Brain microvascular endothelial cell (primary cell): ENCODE measurements around the gene MAGI1.
"Not testable (repeated sequence)": the region's sequence is repeated elsewhere in the genome, so short reads cannot be mapped to it uniquely, and the experiment has no call there.

Source experiments
- DNase-seq: peaks from one replicate; pipeline ENCODE4 v3.0.0-alpha.2; 2020
- H3K27ac ChIP-seq: fragments of 250-450 bp; sonication (Bioruptor Pico); 2 replicates; pipeline ENCODE4 v1.5.1; 2020; ENCODE audit warnings: mild to moderate bottlenecking, moderate library complexity
- H3K27me3 ChIP-seq: fragments of 250-450 bp; sonication (Bioruptor Pico); replicated peaks from 2 replicates; pipeline ENCODE4 v1.5.1; 2020; ENCODE audit warnings: mild to moderate bottlenecking
- H3K36me3 ChIP-seq: fragments of 250-450 bp; sonication (Bioruptor Pico); replicated peaks from 2 replicates; pipeline ENCODE4 v1.5.1; 2020; ENCODE audit warnings: mild to moderate bottlenecking
- H3K4me3 ChIP-seq: 2 replicates; pipeline ENCODE4 v1.5.1; 2011; ENCODE audit warnings: low read depth, mild to moderate bottlenecking, control low read depth, low read length, moderate library complexity
- in situ Hi-C: cut with HindIII; loops from 2 replicates; pipeline ENCODE4 v1.10.0; 2017; ENCODE audit warnings: low sequenced_read_pairs, low pct_ligation_motif_present
- TF ChIP-seq, protein P1 (sequence below): IDR thresholded peaks from 2 replicates; pipeline ENCODE4 v1.5.1; 2011; ENCODE audit warnings: low read depth, mild to moderate bottlenecking, moderate library complexity, low read length, control low read depth, inconsistent platforms; ENCODE audit errors: missing control alignments

MAGI1 gene

DNA sequence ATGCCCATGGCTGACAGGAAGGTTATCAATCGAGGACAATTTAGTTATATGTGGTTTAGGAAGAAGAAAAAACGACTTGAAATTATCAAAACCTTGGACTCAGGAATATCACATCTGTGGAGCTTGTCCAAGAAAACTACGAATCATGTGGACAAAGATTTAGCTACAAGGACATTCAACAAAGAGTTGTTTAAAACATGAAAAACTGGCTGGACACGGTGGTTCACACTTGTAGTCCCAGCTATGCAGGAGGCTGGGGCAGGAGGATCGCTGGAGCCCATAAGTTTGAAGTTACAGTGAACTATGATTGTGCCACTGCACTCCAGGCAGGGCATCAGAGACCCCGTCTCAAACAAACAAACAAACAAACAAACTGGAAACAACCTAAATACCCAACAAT, 142.4 kb downstream of the MAGI1 start:
- TF ChIP-seq, protein P1, sequence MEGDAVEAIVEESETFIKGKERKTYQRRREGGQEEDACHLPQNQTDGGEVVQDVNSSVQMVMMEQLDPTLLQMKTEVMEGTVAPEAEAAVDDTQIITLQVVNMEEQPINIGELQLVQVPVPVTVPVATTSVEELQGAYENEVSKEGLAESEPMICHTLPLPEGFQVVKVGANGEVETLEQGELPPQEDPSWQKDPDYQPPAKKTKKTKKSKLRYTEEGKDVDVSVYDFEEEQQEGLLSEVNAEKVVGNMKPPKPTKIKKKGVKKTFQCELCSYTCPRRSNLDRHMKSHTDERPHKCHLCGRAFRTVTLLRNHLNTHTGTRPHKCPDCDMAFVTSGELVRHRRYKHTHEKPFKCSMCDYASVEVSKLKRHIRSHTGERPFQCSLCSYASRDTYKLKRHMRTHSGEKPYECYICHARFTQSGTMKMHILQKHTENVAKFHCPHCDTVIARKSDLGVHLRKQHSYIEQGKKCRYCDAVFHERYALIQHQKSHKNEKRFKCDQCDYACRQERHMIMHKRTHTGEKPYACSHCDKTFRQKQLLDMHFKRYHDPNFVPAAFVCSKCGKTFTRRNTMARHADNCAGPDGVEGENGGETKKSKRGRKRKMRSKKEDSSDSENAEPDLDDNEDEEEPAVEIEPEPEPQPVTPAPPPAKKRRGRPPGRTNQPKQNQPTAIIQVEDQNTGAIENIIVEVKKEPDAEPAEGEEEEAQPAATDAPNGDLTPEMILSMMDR, result no peak
- Histone ChIP-seq H3K27me3 (no peaks in the 10 kb centered on the region), H3K36me3 (no peaks in the 10 kb centered on the region), H3K27ac (no peak overlapping the region), H3K4me3 (no peak overlapping the region)
- DNase-seq, result no peak
- in situ Hi-C loops, result no loop called here

DNA sequence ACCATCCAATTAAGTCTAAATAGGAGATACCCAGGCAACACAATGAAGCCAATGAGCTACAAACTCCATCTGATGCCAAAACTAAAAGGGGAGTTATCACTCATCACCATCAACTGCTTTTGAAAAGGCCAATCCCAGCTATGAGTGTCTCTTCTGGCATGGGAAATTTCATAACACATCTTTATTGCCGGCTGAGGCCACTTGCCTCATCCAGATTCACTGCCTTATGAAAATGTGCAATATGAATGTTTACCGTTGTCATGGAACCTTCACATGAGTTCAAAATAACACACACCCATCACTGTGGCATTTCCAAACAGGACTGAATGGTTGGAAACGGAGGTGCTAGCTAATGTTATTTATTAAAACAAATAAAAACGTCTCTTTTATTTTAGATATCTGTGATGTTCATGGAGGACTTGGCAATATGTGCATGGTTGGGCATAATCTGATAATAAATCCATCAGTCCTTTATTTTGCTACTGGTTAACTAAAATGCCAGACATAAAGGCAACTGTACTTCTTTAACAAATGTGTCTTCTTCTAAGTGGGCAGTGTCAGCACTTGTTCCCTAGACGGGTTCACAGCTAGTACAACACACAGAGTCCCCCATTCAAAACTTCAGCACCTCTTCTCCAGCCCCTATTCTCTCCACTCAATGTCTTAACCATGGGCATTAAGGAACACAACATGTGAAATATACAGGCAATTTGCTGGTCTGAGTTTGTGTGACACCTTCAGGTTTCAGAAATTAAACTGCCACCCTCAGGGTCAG, 143.9 kb downstream of the MAGI1 start:
- TF ChIP-seq, protein P1, result no peak
- Histone ChIP-seq H3K27ac (no peak overlapping the region), H3K4me3 (no peak overlapping the region), H3K27me3 (no peaks in the 10 kb centered on the region), H3K36me3 (no peaks in the 10 kb centered on the region)
- in situ Hi-C loops, result no loop called here
- DNase-seq, result peak; percentile 41

DNA sequence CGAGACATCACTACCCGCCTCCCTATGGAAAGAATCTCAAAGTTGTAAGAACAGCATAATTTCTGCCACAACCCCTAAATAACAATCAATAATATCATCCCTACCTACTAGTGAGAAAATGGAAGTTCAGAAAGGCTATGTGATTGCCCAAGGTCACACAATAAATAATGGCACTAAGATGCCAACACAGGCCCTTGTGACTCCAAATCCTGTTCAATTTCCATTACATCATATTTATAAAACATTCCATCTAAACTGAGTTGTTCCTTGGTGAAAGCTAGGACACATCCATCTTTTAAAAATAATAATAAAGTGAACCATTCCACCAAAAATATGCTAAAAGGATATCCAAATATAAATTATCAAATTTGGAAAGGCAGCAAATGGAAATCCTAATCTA, 144.6 kb downstream of the MAGI1 start:
- in situ Hi-C loops, result no loop called here
- DNase-seq, result no peak
- TF ChIP-seq, protein P1, result no peak

DNA sequence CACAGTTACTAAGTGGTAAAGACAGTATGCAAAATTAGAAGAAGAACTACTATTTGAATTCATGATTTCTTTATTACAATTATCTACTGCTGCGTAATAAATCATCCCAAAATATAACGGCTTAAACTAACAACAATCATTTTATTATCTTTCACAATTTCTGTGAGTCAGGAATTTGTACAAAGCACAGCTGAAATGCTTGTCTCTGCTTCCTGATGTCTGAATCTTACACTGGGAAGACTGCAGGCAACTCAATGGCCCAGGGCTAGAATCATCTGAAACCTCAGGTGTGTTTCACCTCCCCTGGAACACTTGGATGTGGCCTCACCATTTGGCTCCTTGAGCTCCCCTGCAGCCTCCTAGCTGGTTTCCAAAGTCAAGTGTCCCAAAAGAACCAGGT, 145.1 kb downstream of the MAGI1 start:
- no peak for DNase-seq
- Histone ChIP-seq H3K27me3 (no peaks in the 10 kb centered on the region), H3K27ac (no peak overlapping the region), H3K36me3 (no peaks in the 10 kb centered on the region), H3K4me3 (no peak overlapping the region)
- in situ Hi-C loops, result no loop called here
- TF ChIP-seq, protein P1, result no peak

More for the DNA sequence above, 144.6 kb downstream of the MAGI1 start:
- no peak overlapping the region for H3K4me3 ChIP-seq
- H3K27ac ChIP-seq, result no peak overlapping the region
- H3K27me3 ChIP-seq, result no peaks in the 10 kb centered on the region
- H3K36me3 ChIP-seq, result no peaks in the 10 kb centered on the region

DNA sequence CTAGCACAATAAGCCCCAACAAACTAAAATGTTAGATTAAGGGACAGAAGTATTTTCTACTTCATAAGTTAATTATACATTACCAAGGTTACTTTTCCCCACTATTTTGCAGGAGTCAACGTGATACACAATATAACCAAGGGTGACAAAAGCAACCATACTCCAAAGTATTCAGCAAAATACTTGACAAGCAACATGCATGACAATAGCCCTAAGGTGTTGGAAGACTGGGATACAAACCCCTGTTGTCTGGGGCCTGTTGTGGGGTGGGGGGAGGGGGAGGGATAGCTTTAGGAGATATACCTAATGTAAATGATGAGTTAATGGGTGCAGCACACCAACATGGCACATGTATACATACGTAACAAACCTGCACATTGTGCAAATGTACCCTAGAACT, 147.2 kb downstream of the MAGI1 start:
- H3K27me3 ChIP-seq, result not testable (repeated sequence)

DNA sequence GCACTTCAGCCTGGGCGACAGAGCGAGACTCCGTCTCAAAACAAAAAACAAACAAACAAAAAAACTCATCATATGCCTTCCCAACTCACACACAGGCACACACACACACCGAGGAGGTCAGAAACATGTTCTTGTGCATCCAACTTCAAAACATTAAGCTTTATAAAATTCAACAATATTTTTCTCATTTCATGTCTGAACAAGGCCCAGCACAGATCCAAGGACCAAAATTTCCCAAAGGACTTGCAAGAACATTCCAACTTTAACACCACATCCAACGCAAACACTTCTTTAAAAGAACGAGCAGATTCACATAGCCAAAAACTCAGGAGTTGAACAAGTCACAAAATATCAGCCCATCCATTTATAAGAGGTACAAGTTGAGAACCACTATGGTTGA, 148.4 kb downstream of the MAGI1 start:
- Histone ChIP-seq H3K4me3 (no peak overlapping the region), H3K36me3 (no peaks in the 10 kb centered on the region), H3K27ac (no peak overlapping the region), H3K27me3 (no peaks in the 10 kb centered on the region)
- in situ Hi-C loops, result no loop called here
- TF ChIP-seq, protein P1, result no peak
- DNase-seq, result no peak

More for the DNA sequence above, 147.2 kb downstream of the MAGI1 start:
- DNase-seq, in situ Hi-C loops, H3K36me3 ChIP-seq, H3K27ac ChIP-seq, H3K4me3 ChIP-seq: not testable (repeated sequence)
